SK-N-SH (cell line): ENCODE measurements around the gene ZBTB43. TPM values are rescaled to one million over a fixed set of nuclear protein-coding genes. Genes with fewer than 3 reads are reported as not detected.

Experiments used
- CTCF ChIA-PET: fragments of 300-600, 350-600 bp; formaldehyde crosslinking; extraction: SDS; loops from one replicate; lab custom pipeline; 2021; lab: Yijun Ruan, JAX
- POLR2A ChIA-PET: fragments of 350-600 bp; sonication (Branson Sonifier 250); formaldehyde crosslinking; extraction: SDS; loops from one replicate; lab custom pipeline; 2020; ENCODE audit warnings: antibody characterized with exemption, inconsistent platforms; lab: Yijun Ruan, JAX
- DNase-seq: peaks from one replicate; pipeline ENCODE4 v3.0.0; 2012
- H2AFZ ChIP-seq: fragments of 200-600 bp; sonication (generic); 2 replicates; pipeline ENCODE4 v1.8.1; 2016; ENCODE audit warnings: antibody characterized with exemption, mild to moderate bottlenecking, low read depth
- H3F3A ChIP-seq: fragments of 200-600 bp; sonication (generic); replicated peaks from 2 replicates; pipeline ENCODE3; 2016; ENCODE audit warnings: antibody characterized with exemption, mild to moderate bottlenecking; ENCODE audit not compliant: insufficient read depth
- H3K27ac ChIP-seq, 2 experiments: fragments of 200-500 bp in 1 of 2; fragments of 200-600 bp in 1 of 2; sonication (Bioruptor generic) in 1 of 2; sonication (generic), shearing (Covaris generic) in 1 of 2; 2 replicates each; pipeline versions ENCODE4 v1.5.1 to v1.6.1; 2014 to 2016; ENCODE audit warnings: low read depth in 2 of 2, inconsistent platforms in 1 of 2, low read length in 1 of 2, mild to moderate bottlenecking in 1 of 2, mixed read lengths in 1 of 2
- H3K27me3 ChIP-seq: fragments of 200-600 bp; sonication (generic), shearing (Covaris generic); 2 replicates; pipeline ENCODE4 v1.6.1; 2016; ENCODE audit warnings: mixed run types; ENCODE audit not compliant: insufficient read depth
- H3K36me3 ChIP-seq, 2 experiments: fragments of 200-500 bp in 1 of 2; fragments of 200-600 bp in 1 of 2; sonication (Bioruptor generic) in 1 of 2; sonication (generic) in 1 of 2; replicated peaks in 1 of 2; 2 replicates each; pipeline versions ENCODE3 to v1.5.1; 2014 to 2016; ENCODE audit warnings: low read length in 1 of 2, mild to moderate bottlenecking in 1 of 2; ENCODE audit not compliant: insufficient read depth in 2 of 2, control insufficient read depth in 1 of 2
- H3K4me1 ChIP-seq, 2 experiments: fragments of 200-500 bp in 1 of 2; fragments of 200-600 bp in 1 of 2; sonication (Bioruptor generic) in 1 of 2; sonication (generic), shearing (Covaris generic) in 1 of 2; 2 replicates each; pipeline versions ENCODE4 v1.5.1 to v1.6.1; 2014 to 2016; ENCODE audit warnings: low read depth in 1 of 2, low read length in 1 of 2, mixed run types in 1 of 2; ENCODE audit not compliant: insufficient read depth in 2 of 2, control insufficient read depth in 1 of 2
- H3K4me2 ChIP-seq: fragments of 200-600 bp; sonication (generic), shearing (Covaris generic); 2 replicates; pipeline ENCODE4 v1.6.1; 2017; ENCODE audit warnings: mixed run types
- H3K4me3 ChIP-seq, 2 experiments: fragments of 200-500 bp in 1 of 2; fragments of 200-600 bp in 1 of 2; sonication (Bioruptor generic) in 1 of 2; sonication (generic), shearing (Covaris generic) in 1 of 2; 2 replicates each; pipeline versions ENCODE4 v1.5.1 to v1.8.1; 2014 to 2016; ENCODE audit warnings: low read depth in 2 of 2, inconsistent platforms in 1 of 2, low read length in 1 of 2, mild to moderate bottlenecking in 1 of 2, mixed read lengths in 1 of 2, moderate library complexity in 1 of 2
- H3K79me2 ChIP-seq: fragments of 200-600 bp; sonication (generic); 2 replicates; pipeline ENCODE4 v1.8.1; 2017; ENCODE audit warnings: mild to moderate bottlenecking; ENCODE audit not compliant: insufficient read depth
- H3K9ac ChIP-seq: fragments of 200-600 bp; sonication (generic); 2 replicates; pipeline ENCODE4 v1.6.1; 2017; ENCODE audit warnings: mixed run types
- H3K9me2 ChIP-seq: fragments of 200-600 bp; sonication (generic); 2 replicates; pipeline ENCODE4 v1.6.1; 2017; ENCODE audit warnings: mixed run types
- H3K9me3 ChIP-seq: fragments of 200-600 bp; sonication (generic); 2 replicates; pipeline ENCODE4 v1.6.1; 2017; ENCODE audit warnings: mixed run types, mild to moderate bottlenecking, moderate library complexity
- H4K20me1 ChIP-seq: fragments of 200-600 bp; sonication (generic); 2 replicates; pipeline ENCODE4 v1.6.1; 2017; ENCODE audit warnings: mild to moderate bottlenecking, mixed run types; ENCODE audit not compliant: insufficient read depth
- CHD2 ChIP-seq: fragments of 150-350 bp; IDR thresholded peaks from 2 replicates; pipeline ENCODE4 v1.6.1; 2018; ENCODE audit warnings: low read length; ENCODE audit not compliant: partially characterized antibody
- CTCF ChIP-seq: fragments of 200-600 bp; sonication (generic); IDR thresholded peaks from 2 replicates; pipeline ENCODE4 v1.6.1; 2017; ENCODE audit warnings: antibody characterized with exemption, mild to moderate bottlenecking, moderate library complexity
- ELF1 ChIP-seq: IDR thresholded peaks from 2 replicates; pipeline ENCODE4 v1.4.0; 2012
- EP300 ChIP-seq, 2 experiments: IDR thresholded peaks; 2 replicates each; pipeline versions ENCODE4 v1.4.0 to v1.6.1; 2012; ENCODE audit warnings: borderline replicate concordance in 1 of 2, low read depth in 1 of 2, low read length in 1 of 2
- EZH2phosphoT487 ChIP-seq: fragments of 200-600 bp; sonication (generic); IDR thresholded peaks from 2 replicates; pipeline ENCODE4 v1.6.1; 2017; ENCODE audit warnings: low read depth, mixed run types, mild to moderate bottlenecking, antibody characterized with exemption, moderate library complexity, borderline replicate concordance
- FOSL2 ChIP-seq: IDR thresholded peaks from 2 replicates; pipeline ENCODE4 v1.4.0; 2012; ENCODE audit warnings: low read depth, mild to moderate bottlenecking, moderate library complexity, borderline replicate concordance
- GABPA ChIP-seq: IDR thresholded peaks from 2 replicates; pipeline ENCODE4 v1.4.0; 2012; ENCODE audit warnings: low read depth, mild to moderate bottlenecking
- JUND ChIP-seq: IDR thresholded peaks from 2 replicates; pipeline ENCODE4 v1.4.0; 2012
- NFIC ChIP-seq: IDR thresholded peaks from 2 replicates; pipeline ENCODE4 v1.4.0; 2012; ENCODE audit warnings: borderline replicate concordance
- PBX3 ChIP-seq: IDR thresholded peaks from 2 replicates; pipeline ENCODE4; 2012
- POLR2AphosphoS5 ChIP-seq: IDR thresholded peaks from 2 replicates; pipeline ENCODE4 v1.6.1; 2012; ENCODE audit warnings: low read depth, low read length
- RAD21 ChIP-seq: IDR thresholded peaks from 2 replicates; pipeline ENCODE4 v1.6.1; 2012; ENCODE audit warnings: mild to moderate bottlenecking, low read length
- RCOR1 ChIP-seq: fragments of 150-350 bp; IDR thresholded peaks from 2 replicates; pipeline ENCODE4 v1.6.1; 2017; ENCODE audit warnings: antibody characterized with exemption, low read length
- REST ChIP-seq: IDR thresholded peaks from 2 replicates; pipeline ENCODE4 v1.6.1; 2012; ENCODE audit warnings: mild to moderate bottlenecking, low read depth, low read length, moderate library complexity
- RFX5 ChIP-seq: IDR thresholded peaks from 2 replicates; pipeline ENCODE4 v1.6.1; 2012; ENCODE audit warnings: mild to moderate bottlenecking, improper control_type of control experiment, low read length
- SMC3 ChIP-seq: IDR thresholded peaks from 2 replicates; pipeline ENCODE4 v1.6.1; 2012; ENCODE audit warnings: low read depth, low read length, improper control_type of control experiment
- TAF1 ChIP-seq: IDR thresholded peaks from 2 replicates; pipeline ENCODE4 v1.6.1; 2012; ENCODE audit warnings: low read depth, mild to moderate bottlenecking, low read length, moderate library complexity, borderline replicate concordance
- TCF12 ChIP-seq: IDR thresholded peaks from 2 replicates; pipeline ENCODE4 v1.4.0; 2012
- WGBS: methylation state at CpG from one replicate; pipeline ENCODE4 v1.1.6; 2017; ENCODE audit warnings: low lambda C conversion rate; 5-methylcytosine and 5-hydroxymethylcytosine counted together
- polyA plus RNA-seq, 3 experiments: library from polyadenylated mRNA; depleted of rRNA; stranded (reverse); fragments of >200 nt; gene quantifications; 2 replicates each; pipeline ENCODE4 v1.2.3, GENCODE V29; 2012

Gene ZBTB43
- polyA plus RNA-seq, 1 of the 3 experiments (the other 2 are of a cell fraction): 3.5 TPM

- TF ChIP-seq POLR2AphosphoS5: no peak
- TF ChIP-seq NFIC: no peak
- TF ChIP-seq TAF1: no peak
- no peak for TF ChIP-seq SMC3
- TF ChIP-seq, all 33 proteins: peak for 0
These were observed 2.4 kb upstream of the ZBTB43 start (continued) for GRCh38 chr9:126802318-126803059.

DNA sequence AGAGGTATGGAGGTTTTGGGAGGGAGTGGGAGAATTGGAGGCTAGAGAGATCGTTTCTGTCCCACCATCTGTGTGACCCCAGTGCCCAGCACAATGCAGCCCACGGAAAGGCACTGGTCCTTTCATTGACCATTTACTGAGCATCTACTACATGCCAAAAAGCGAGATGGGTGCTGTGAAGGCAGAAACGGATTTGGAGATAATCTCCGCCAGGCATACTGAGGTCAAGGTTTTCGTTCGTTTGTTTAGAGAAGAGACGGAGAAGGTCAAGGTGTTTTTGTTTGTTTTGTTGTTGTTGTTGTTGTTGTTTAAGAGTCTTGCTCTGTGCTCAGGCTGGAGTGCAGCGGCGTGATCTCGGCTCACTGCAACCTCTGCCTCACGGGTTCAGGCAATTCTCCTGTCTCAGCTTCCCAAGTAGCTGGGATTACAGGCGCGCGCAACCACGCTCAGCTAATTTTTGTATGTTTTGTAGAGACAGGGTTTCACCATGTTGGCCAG, 593 bp upstream of the ZBTB43 start:
- H3K4me3 ChIP-seq: peak overlapping the region; percentile 82 to 95
- POLR2A ChIA-PET: interaction anchor here (0.6 to 1.6 kb wide), 3 partner anchors 14 to 110 kb away, joined by 3 to 5 read pairs (median 4); partner anchors contain the start of gene RALGPS1
- WGBS: 74% methylated on average over 15 of the region's 16 CpGs
- H3K79me2 ChIP-seq: peaks cover 42% of the 10 kb centered on the region
- H3K27me3 ChIP-seq: no peaks in the 10 kb centered on the region
- H3K9ac ChIP-seq: peak overlapping the region; percentile 83; the same call in 1 of the 2 replicates
- TF ChIP-seq EP300 (IDR thresholded peaks at IDR 0.05; ENCODE audit: borderline replicate concordance in 1 of 2, low read depth in 1 of 2, low read length in 1 of 2) (no peak), JUND (no peak), NFIC (no peak), CHD2 (no peak), RCOR1 (no peak), TCF12 (no peak), TAF1 (no peak), PBX3 (no peak), GABPA (no peak), RFX5 (no peak), SMC3 (no peak), FOSL2 (no peak), REST (no peak), EZH2phosphoT487 (no peak), CTCF (no peak), RAD21 (no peak), ELF1 (no peak)
- H3K36me3 ChIP-seq: peaks cover 5 to 16% of the 10 kb centered on the region in 2 experiments
- peaks cover 15 to 16% of the 10 kb centered on the region in 2 experiments; a peak in 3 of 4 replicates for H3K4me1 ChIP-seq
- CTCF ChIA-PET: interaction anchor here (0.9 to 1.5 kb wide), 2 partner anchors 23 to 98 kb away, joined by 4 to 6 read pairs; no protein-coding TSS in a partner anchor
- no peaks in the 10 kb centered on the region for H3F3A ChIP-seq
- H3K27ac ChIP-seq: peak overlapping the region in 1 of 2 experiments; percentile 71; a peak in 2 of 4 replicates
- H2AFZ ChIP-seq: peak overlapping the region; percentile 99
- no peaks in the 10 kb centered on the region for H3K9me3 ChIP-seq
- H3K4me2 ChIP-seq: peak overlapping the region; percentile 100
- no peaks in the 10 kb centered on the region for H3K9me2 ChIP-seq
- no peak for DNase-seq
- peaks cover 30% of the 10 kb centered on the region for H4K20me1 ChIP-seq
